GM18909 (cell line): ENCODE data around the gene NDFIP2.

Experiments used
- ATAC-seq: cut with Tn5 transposase; IDR thresholded peaks from one replicate; pipeline ENCODE4 v1.9.1; 2021; ENCODE audit warnings: mild to moderate bottlenecking; ENCODE audit not compliant: unreplicated experiment, poor library complexity

NDFIP2 gene

DNA sequence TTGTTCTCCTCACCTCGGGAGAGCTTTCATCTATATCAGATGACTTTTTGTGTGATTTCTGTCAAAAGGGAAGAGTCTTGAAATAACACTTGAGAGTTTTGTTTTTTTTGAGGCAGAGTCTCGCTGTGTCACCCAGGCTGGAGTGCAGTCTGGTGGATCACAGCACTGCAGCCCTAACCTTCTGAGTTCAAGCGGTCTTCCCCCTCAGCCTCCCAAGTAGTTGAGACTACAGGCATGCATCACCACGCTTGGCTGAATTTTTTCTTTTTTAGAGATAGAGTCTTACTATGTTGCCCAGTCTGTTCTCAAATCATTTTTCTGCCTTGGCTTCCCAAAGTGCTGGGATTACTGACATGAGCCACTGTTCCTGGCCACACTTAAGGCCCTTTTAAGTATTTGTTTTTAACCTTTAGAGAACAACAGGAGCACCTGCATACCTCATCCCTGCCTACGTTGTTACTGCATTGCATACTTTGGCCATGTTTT is 11.4 kb downstream of the NDFIP2 start:
- no peak for ATAC-seq

DNA sequence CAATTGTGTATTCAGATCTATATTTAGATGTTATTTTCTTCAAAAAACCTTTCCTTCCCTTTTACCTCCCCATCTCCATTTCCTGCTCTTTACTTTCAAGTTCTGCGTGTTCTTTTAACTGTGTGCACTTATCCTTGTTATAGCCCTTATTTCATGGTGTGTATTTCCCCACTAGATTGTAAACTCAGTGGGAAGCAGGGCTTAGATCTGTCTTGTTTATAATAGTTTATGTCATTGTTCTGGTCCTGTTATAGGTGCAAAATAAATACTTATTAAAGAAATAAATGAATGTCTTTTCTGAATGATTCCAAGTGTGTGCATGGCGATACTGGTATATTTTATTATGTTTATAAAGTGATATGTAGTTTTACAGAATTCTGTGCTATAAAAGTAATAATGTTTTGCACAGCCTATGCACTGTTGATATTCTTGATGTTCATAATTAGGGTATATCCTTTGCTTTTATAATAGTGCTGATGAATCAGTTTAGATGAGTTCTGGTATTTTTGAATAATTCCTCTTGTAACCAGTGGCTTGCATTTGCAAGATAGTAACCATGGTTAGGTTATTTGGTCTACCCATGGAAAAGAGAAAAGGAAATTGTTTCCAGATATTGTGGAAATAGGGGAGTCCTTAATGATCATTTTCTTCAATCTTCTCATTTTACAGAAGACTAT is 12.1 kb downstream of the NDFIP2 start:
- ATAC-seq, result no peak

DNA sequence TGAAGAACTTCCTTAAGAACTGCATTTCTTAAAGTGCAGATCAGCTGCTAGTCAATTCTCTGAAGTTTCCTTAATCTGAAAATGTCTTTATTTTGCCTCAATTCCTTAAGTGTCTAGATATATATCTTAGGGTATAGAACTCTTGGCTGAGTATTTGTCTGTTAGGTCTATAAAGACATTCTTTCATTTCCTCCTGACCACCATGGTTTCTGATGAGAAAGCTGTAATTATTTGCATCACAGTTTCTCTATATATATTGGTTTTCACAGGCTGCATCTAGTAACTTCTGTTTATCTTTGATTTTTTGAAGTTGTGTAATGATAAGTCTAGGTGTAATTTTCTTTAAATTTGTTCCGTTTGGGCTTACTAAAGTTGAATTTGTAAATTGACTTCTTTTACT is 15.2 kb downstream of the NDFIP2 start:
- peak; percentile 84 for ATAC-seq

DNA sequence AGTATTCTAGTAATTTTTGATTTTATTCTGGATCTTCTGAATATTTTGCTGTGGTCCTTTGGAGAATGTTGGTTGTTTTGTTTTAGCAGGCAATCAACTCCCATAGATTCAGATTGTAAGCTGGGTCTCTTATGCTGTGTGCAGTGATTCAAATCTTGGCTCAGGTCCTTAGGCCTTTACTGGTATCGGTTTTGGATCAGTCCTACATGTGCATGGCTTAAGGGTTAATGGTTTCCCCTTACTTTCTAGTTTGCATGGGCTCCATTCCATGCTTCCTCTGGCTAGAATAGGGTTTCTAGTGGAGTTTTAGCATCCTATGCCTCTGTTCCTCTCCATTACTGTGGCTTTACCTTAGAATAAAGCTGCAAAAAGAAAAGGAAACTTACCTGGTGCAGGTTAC is 16.1 kb downstream of the NDFIP2 start:
- no peak for ATAC-seq

DNA sequence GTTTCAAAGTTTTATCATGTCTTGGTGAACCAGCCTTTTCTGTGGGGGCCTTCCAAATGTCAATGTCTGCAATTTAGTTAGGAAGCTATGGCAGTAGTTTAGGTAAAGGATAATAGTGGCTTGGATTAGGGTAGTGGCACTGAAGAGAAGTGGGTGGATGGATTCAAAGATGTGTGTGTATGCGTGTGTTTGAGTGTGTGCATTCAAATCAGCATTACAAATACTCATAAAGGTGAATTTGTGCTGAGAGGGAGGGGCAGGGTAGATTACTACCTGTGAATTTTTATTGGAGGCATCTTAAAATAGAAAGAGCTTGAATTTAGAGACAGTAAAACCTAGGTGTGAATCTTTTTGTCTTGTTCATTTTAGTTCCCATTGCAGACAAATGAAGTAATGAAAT is 16.9 kb downstream of the NDFIP2 start:
- ATAC-seq, result no peak

DNA sequence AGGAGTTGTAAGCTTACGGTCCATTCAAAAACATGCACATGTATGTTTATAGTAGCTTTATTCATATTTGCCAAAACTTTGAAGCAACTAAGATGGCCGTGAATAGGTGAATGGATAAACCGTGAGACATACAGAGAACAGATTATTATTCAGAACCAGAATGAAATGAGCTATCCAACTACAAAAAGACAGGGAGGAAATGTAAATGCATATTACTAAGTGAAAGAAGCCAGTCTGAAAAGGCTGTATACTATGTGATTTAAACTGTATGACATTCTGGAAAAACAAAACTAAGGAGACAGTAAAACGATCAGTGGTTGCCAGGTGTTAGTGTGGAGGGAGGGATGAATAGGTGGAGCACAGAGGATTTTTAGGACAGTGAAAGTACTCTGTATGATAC is 19.9 kb downstream of the NDFIP2 start:
- ATAC-seq, result no peak

DNA sequence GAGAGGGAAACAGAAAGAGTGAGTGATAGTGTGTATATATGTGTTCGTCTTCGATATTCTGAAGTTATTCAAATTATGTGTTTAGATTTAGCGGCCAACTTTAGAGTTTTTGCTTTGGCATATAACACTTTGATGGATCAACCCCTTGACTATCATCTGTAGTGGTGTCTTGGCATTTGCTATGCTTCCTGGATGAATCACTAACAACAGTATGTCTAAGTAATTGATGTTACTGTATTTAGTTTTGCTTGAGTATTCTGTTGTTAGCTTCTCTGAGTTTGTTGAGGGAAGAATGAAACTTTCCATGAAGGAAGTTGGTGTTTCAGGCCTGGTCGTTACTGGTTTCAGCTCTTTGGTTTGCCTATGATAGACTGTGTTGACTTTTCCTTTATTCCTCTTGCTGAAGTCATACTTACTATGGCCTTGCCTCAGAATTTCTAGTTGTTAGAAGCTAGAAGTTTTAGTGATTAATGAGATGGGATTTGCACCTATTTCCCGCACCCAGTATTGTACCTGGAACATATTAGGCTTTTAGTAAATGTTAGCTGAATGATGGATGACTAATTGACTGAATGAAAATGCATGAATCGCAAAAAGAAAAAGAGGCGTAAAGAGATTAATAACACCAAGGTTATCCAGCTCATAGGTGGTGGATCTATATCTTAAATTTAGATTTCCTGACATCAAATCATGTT is 20.7 kb downstream of the NDFIP2 start:
- ATAC-seq, result no peak

DNA sequence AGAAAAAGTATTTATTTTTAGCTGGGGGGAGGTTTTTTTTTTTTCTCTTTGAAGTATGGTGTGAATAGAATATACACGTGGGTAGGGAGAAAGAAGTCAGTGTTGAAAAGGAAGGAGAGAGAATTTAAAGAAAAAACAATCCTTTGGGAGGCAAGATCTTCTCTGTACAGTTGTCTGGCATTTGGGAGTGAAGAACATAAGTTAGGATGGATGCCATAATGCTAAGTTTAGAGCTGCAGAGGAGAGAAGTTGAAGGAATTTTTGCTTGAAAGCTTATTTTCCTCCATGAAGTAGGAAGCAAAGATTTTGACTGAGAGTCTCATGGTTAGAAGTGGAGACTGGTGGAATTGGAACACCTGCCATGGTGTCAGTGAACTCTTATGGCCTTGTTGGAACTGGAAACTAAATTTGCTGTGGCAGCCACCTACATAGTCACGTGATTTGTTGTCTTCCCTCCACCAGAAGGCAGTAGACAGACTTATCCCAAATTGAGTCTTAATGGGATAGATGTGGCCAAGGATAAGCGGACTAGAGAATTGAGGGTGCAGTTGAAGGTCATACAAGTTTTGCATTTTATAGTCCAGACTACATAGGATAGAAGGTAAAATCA is 22.0 kb downstream of the NDFIP2 start:
- no peak for ATAC-seq

DNA sequence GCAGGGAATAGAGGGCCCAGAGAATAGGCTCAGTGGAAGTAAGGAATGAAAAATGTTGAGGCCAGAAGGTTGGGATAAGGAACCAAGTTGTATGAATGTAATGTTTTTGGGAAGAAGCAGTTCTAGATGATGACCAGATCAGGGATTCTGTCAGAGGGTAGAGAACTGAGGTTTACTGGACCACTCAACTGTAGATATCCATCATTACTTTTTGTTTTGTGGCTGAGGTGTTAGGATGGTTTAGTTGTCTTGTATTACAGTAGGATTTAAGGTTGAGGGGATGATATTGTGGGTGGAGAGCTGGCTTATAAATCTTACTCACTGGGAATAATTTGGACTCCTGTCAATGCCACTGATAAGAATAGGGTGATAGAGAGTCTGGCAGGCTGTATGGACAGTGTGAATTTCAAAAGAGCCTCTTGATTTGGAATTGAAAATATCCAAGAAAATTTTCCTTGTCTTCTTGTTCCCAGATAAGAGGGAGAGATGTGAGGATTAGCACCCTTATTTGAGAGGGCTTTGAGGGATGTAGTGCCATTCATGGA is 22.6 kb downstream of the NDFIP2 start:
- ATAC-seq, result no peak

DNA sequence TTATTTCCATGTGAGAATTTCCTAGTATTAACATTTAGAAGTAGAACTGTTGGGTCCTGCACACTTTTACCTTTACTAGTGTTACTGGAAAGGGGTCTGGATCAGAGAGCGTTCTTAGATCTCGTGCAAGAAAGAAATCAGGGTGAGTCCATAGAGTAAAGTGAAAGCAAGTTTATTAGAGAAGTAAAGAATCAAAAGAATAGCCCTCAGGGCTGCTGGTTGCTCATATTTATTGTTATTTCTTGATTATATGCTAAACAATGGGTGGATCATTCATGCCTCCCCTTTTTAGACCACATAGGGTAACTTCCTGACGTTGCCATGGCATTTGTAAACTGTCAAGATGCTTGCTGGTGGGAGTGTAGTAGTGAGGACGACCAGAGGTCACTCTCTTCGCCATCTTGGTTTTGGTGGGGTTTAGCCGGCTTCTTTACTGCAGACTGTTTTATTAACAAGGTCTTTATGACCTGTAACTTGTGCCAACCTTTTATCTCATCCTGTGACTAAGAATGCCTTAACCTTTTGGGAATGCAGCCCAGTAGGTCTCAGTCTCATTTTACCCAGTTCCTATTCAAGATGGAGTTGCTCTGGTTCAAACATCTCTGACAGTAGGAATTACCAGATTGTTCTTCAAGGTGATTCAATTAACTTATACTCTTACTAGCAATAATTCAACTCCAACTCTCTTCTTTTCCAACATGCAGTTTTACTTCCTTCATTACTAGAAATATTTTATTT is 27.4 kb downstream of the NDFIP2 start:
- no peak for ATAC-seq

DNA sequence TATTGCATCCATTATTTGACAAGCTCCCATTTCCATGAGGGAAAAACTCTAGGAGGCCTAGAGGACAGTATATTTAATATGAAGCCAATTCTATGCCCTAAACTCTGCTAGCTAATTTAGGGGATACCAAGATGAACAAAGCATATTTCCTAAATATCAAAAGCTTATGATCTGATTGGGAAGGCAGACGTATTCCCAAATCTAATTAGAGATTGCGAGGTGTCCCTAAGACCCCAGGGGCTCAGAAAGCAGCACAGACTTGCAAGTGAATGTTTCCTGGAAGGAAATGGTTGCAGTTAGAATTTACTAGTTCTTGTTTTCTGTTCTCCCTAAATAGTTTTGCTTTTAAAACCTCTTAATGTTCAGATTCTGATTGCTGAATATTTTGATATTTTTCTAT is 30.7 kb downstream of the NDFIP2 start:
- no peak for ATAC-seq

DNA sequence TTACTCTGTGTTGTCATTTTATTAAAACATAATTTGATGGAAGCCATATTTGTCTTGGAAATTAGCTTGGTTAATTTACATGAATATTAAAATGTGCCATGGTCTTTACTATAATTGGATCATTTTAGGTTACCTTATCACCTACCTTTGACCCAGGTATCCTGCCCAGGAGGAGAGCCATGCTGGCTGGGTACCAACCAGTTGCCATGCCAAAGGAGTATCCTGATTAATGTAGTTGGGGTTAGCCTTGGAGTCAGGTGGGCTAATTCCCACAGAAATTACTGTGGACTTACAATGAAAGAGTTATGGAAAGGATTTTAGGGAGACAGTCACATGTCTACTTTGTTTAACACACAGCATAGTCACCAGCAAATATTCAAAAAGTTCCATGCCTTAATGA is 32.0 kb downstream of the NDFIP2 start:
- ATAC-seq, result no peak

DNA sequence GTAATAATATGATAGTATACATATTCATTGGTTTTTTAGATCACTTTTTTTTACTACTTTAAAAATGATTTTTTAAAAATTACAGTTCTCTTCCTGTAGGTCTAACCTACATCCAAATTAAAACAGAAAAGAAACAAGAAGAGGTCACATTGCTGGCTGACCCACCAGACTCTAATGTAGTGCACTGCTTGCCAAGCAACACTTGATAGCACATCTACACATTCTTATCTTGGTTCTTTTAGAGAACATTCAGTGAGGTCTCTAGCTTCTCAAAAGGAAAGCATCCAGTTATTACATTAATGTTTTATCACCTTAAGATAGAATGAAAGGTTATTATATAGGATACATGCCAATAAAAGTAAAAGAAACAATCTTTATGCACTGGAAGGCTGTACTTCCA is 35.6 kb downstream of the NDFIP2 start:
- ATAC-seq, result no peak

DNA sequence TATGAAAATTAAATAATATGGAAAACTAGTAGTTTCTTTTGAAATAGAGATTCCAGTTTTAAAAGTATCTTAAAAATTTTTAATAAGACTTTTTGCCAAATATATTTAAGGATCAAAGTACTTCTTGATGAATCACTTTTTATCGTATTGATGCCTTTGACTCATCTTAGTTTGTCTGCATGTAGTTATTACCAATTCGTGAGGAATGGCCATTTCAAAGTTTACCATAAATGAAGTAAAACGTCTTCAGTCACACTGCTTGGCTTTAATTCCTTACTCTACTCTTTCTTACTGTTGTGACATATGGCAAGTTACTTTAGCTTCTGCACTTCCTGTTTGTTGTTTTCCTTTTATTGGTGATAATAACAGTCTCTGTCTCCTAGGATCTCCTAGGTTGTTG is 38.3 kb downstream of the NDFIP2 start:
- ATAC-seq, result no peak

DNA sequence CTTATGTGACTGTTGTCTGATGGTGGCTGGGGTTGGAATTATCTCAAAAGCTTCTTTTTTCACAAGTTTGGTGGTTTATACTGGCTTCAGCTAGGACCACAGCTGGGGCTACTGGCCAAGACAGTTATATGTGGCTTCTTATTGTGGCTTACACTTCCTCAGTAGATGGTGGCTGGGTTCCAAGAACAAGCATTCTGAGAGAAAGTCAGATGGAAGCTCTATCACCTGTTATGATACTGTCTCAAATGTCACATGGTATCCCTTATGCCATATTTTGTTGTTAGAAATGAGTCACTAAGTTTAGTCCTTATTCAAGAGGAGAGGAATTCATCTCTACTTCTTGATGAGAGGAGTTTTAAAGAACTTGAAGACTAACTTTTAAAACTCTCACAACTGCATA is 41.6 kb downstream of the NDFIP2 start:
- peak; percentile 99 for ATAC-seq

DNA sequence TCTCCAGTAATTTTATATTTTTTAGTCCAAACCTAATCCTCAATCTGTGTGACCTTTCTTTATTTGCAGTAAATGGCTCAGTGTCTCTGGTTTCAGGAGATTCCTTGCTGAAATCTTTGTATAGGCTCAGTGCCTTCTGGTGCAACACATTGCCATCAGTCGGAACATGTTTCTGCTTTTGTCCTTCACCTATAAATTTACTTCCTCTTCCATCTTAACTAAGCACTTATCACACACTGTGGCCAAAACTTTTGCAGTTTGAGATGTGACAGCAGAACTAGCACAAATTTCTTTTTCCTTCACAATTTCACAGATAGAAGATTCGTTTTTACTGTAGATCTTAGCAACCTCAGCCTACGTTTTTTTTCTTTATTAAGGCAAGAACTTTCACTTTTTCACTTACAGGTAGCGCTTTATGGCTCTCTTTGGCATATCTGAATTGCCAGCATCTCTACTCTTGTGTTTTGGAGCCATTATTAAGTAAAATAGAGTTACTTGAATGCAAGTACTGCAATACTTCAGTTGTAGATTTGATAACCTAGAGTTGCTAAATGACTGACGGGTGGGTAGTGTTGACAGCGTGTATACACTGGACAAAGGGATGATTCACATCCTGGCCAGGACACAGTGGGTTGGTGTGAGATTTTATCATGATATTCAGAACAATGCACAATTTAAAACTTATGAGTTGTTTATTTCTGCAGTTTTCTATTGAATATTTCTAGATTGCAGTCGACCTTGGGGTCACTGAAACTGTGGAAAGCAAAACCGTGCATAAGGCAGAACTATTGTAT is 44.3 kb downstream of the NDFIP2 start:
- ATAC-seq, result no peak

DNA sequence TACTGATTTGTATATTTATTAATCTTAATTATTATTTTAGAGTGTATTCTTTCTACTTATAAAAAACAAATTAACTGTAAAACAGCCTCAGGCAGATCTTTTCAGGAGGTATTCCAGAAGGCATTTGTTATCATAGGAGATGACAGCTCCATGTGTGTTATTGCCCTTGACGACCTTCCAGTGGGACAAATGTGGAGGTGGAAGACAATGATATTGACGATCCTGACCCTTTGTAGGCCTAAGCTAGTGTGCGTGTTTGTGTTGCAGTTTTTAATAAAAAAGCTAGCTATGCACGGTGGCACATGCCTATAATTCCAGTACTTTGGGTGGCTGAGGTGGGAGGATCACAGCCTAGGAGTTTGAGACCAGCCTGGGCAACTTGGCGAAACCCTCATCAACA is 46.7 kb downstream of the NDFIP2 start:
- ATAC-seq, result no peak

DNA sequence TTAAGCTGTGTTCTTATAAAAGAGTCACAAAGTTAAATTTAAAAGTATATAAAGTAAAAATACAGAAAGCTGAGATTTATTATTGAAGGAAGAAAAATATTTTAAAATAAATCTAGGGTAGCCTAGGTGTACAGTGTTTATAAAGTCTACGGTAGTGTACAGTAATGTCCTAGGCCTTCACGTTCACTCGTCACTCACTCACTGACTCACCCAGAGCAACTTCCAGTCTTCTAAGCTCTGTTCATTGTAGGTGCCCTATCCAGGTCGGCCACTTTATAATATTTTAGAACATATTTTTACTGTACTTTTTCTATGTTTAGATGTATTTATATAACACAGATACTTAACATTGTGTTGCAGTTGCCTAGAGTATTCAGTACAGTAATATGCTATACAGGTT is 47.4 kb downstream of the NDFIP2 start:
- no peak for ATAC-seq

DNA sequence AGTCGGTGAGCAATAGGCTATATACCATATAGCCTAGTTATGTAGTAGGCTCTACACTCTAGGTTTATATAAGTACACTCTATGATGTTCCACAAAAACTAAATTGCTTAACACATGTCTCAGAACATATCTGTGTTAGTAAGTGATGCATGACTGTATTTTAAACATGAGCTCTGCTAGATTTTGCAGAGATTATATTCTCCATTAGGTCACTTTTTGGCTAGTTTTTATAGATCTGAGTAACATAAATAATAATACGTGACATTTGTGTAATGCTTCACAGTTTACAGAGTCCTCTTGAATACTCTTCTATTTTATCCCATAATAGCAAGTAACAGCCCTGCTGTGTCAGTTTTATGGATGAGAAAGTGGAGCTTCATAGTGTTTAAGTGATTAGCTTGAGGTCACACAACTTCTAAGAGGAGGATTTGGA is 47.8 kb downstream of the NDFIP2 start:
- no peak for ATAC-seq

DNA sequence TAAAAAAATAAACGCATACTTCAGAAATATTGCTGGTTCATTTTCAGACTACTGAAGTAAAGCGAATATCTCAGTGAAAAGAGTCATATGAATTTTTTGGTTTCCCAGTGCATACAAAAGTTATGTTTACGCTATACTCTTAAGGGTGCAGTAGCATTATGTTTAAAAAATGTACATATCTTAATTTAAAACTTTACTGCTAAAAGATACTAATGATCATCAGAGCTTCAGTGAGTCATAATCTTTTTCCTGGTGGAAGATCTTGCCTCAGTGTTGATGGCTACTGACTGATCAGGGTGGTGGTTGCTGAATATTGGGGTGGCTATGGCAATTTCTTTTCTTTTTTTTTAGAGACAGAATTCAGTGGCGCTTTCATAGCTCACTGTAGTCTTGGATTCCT is 48.9 kb downstream of the NDFIP2 start:
- no peak for ATAC-seq
